ENCODE results near the gene SPEM3.

GRCh38 chr17:7429722-7430121 is 1.1 kb downstream of the SPEM3 start:
- TF ChIP-seq NCOR1 (IDR thresholded peaks at IDR 0.05; ENCODE audit: borderline replicate concordance, low read length): no peak
- no peak for TF ChIP-seq ZNF138 (CRISPR knock-in tag; IDR thresholded peaks at IDR 0.05; ENCODE audit: low read depth)
- no peak for TF ChIP-seq ZBTB4 (CRISPR knock-in tag; IDR thresholded peaks at IDR 0.05; ENCODE audit: borderline replicate concordance)
- no peak for TF ChIP-seq CEBPZ (IDR thresholded peaks at IDR 0.05; ENCODE audit: low read length)
- no peak for TF ChIP-seq NR1H2 (CRISPR knock-in tag; IDR thresholded peaks at IDR 0.05; ENCODE audit: borderline replicate concordance, low read depth)
- TF ChIP-seq SP1 (IDR thresholded peaks at IDR 0.05): no peak
- TF ChIP-seq SP1 (CRISPR knock-in tag; IDR thresholded peaks at IDR 0.05): no peak
- no peak for TF ChIP-seq ZNF512 (CRISPR knock-in tag; IDR thresholded peaks at IDR 0.05)
- no peak for TF ChIP-seq JUND (CRISPR knock-in tag; IDR thresholded peaks at IDR 0.05)
- no peak for TF ChIP-seq REST (IDR thresholded peaks at IDR 0.05; ENCODE audit: borderline replicate concordance in 1 of 2, low read depth in 1 of 2, low read length in 2 of 2)
- TF ChIP-seq YY1 (IDR thresholded peaks at IDR 0.05; ENCODE audit: insufficient read depth, insufficient replicate concordance, low read depth, low read length): no peak
- TF ChIP-seq ELF1 (CRISPR knock-in tag; IDR thresholded peaks at IDR 0.05): no peak
- no peak for TF ChIP-seq GABPA (IDR thresholded peaks at IDR 0.05; ENCODE audit: low read depth, low read length)
- no peak for TF ChIP-seq GABPA (CRISPR knock-in tag; IDR thresholded peaks at IDR 0.05; ENCODE audit: low read depth)

Data from HepG2 (cell line).